HG03025 (cell line): Measurements from ENCODE around the gene DQX1.
A peak's percentile ranks its signal among the peaks of the same experiment; 100 is the strongest.

Experiments
- ATAC-seq: cut with Tn5 transposase; IDR thresholded peaks from one replicate; pipeline ENCODE4 v1.9.1; 2021; ENCODE audit warnings: mild to moderate bottlenecking, moderate library complexity; ENCODE audit not compliant: unreplicated experiment, low FRiP score

Gene DQX1

GRCh38 chr2:74555610-74556103, 29.6 kb upstream of the DQX1 start:
- ATAC-seq, result no peak

GRCh38 chr2:74554820-74555531, 28.9 kb upstream of the DQX1 start:
- peak; percentile 40 for ATAC-seq

- ATAC-seq, result peak; percentile 37
These were observed 28.1 kb upstream of the DQX1 start, which contains the start of the genes DOK1 and LOXL3 for GRCh38 chr2:74553892-74554819. TSS of gene DOK1 (plus strand) at chr2:74554720. CDS start at chr2:74554755, 35 bp downstream. TSS of gene LOXL3 (minus strand) at chr2:74553942. CDS start at chr2:74552634, 1,308 bp downstream.

- no peak for ATAC-seq
These were observed 27.1 kb upstream of the DQX1 start for GRCh38 chr2:74552914-74553811.

GRCh38 chr2:74551942-74552913, 26.2 kb upstream of the DQX1 start:
- no peak for ATAC-seq

- no peak for ATAC-seq
These were observed 25.5 kb upstream of the DQX1 start for GRCh38 chr2:74551530-74551929.

- ATAC-seq, result no peak
These were observed 24.2 kb upstream of the DQX1 start for GRCh38 chr2:74550231-74550630.

GRCh38 chr2:74548900-74549826, 23.1 kb upstream of the DQX1 start:
- ATAC-seq, result no peak

- no peak for ATAC-seq
These were observed 22.4 kb upstream of the DQX1 start for GRCh38 chr2:74548285-74548899.

- ATAC-seq, result no peak
These were observed 20.0 kb upstream of the DQX1 start for GRCh38 chr2:74546004-74546403.

- no peak for ATAC-seq
These were observed 18.6 kb upstream of the DQX1 start for GRCh38 chr2:74544634-74545033.

GRCh38 chr2:74542978-74543377, 16.9 kb upstream of the DQX1 start:
- no peak for ATAC-seq

GRCh38 chr2:74540291-74540690, 14.3 kb upstream of the DQX1 start:
- no peak for ATAC-seq

- no peak for ATAC-seq
These were observed 12.9 kb upstream of the DQX1 start for GRCh38 chr2:74538881-74539339.

- no peak for ATAC-seq
These were observed 11.1 kb upstream of the DQX1 start for GRCh38 chr2:74537140-74537539.

GRCh38 chr2:74536166-74536950, 10.3 kb upstream of the DQX1 start:
- no peak for ATAC-seq
